Measurements from ENCODE around the gene SNAPC1. TPM values are rescaled to one million over a fixed set of nuclear protein-coding genes. Genes with fewer than 3 reads are reported as not detected.

Gene SNAPC1
- total and polyA plus RNA-seq, 10 of the 15 experiments (the other 5 are each of a cell fraction or from before 2014, with no cell fraction given) = 4.5 to 12.0 (median 7.4) TPM

- TF ChIP-seq RELB (IDR thresholded peaks at IDR 0.05; ENCODE audit: low read depth) (peak; percentile 99), BHLHE40 (IDR thresholded peaks at IDR 0.05; ENCODE audit: borderline replicate concordance in 1 of 2, low read depth in 2 of 2, low read length in 1 of 2) (peak in 1 of 2 experiments; percentile 32; a peak in 2 of 4 replicates), HDAC6 (IDR thresholded peaks at IDR 0.05; ENCODE audit: unreplicated experiment) (no peak), ZSCAN29 (IDR thresholded peaks at IDR 0.05) (no peak), CBX3 (IDR thresholded peaks at IDR 0.05; ENCODE audit: borderline replicate concordance, low read depth) (no peak), POLR2A (IDR thresholded peaks at IDR 0.05; ENCODE audit: low read depth, low read length) (no peak), NRF1 (conservative IDR thresholded peaks at IDR 0.05; ENCODE audit: low read depth, low read length) (no peak), RFX5 (IDR thresholded peaks at IDR 0.05; ENCODE audit: low read depth, low read length) (no peak), BCL3 (IDR thresholded peaks at IDR 0.05; ENCODE audit: borderline replicate concordance, insufficient read depth, low read depth, low read length, poor library complexity, severe bottlenecking) (no peak), SRF (IDR thresholded peaks at IDR 0.05; ENCODE audit: low read depth in 2 of 2, low read length in 2 of 2) (no peak), TCF3 (IDR thresholded peaks at IDR 0.05; ENCODE audit: borderline replicate concordance, insufficient read depth, low read depth, low read length) (no peak), MEF2B (IDR thresholded peaks at IDR 0.05; ENCODE audit: partially characterized antibody, poor library complexity, severe bottlenecking) (peak; percentile 45), CHD2 (IDR thresholded peaks at IDR 0.05; ENCODE audit: borderline replicate concordance, low read depth, low read length) (no peak), RAD21 (IDR thresholded peaks at IDR 0.05; ENCODE audit: insufficient read depth, low read depth, low read length) (no peak), SPI1 (IDR thresholded peaks at IDR 0.05; ENCODE audit: borderline replicate concordance, insufficient read depth, low read depth, low read length) (peak; percentile 100), ZNF622 (IDR thresholded peaks at IDR 0.05) (no peak), E2F8 (IDR thresholded peaks at IDR 0.05; ENCODE audit: low read depth, partially characterized antibody) (no peak), ZNF24 (IDR thresholded peaks at IDR 0.05) (peak; percentile 52; the same call in 1 of the 2 replicates), CTCF (IDR thresholded peaks at IDR 0.05 in 2 of 3, conservative IDR thresholded peaks at IDR 0.05 in 1 of 3; ENCODE audit: control insufficient read depth in 2 of 3, extremely low read depth in 1 of 3, insufficient read depth in 1 of 3, low read depth in 3 of 3, low read length in 3 of 3) (no peak), MXI1 (IDR thresholded peaks at IDR 0.05; ENCODE audit: low read depth, low read length) (no peak; the same call in 1 of the 2 replicates), ZNF217 (IDR thresholded peaks at IDR 0.05) (peak; percentile 86), GATAD2B (conservative IDR thresholded peaks at IDR 0.05; ENCODE audit: low read depth) (peak; percentile 92), LARP7 (IDR thresholded peaks at IDR 0.05) (no peak), WRNIP1 (IDR thresholded peaks at IDR 0.05; ENCODE audit: borderline replicate concordance, low read depth, low read length) (no peak)
Observed at GRCh38 chr14:61752626-61753025, 9.6 kb upstream of the SNAPC1 start (continued).

Measured in GM12878 (cell line).